Measurements from ENCODE around the gene PPP3R1.
"Not testable (repeated sequence)": the region's sequence is repeated elsewhere in the genome, so short reads cannot be mapped to it uniquely, and the experiment has no call there.

PPP3R1 gene

DNA sequence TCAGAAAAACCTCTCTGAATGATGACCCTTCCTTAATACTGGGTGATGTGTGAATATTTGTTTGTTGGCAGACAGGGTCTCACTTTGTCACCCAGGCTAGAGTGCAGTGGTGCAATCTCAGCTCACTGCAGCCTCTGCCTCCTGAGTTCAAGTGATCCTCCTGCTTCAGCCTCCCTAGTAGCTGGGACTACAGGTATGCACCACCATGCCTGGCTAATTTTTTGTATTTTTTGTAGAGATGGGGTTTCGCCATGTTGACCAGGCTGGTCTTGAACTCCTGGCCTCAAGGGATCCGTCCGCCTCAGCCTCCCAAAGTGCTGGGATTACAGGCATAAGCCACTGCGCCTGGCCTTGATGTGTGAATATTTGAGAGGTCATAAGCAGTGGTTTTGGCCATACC lies 77.1 kb downstream of the PPP3R1 start:
- 94 to 96% methylated on average over 4 of the region's 4 CpGs for WGBS, 2 experiments
- H3K4me1 ChIP-seq (ENCODE audit: control insufficient read depth, insufficient read depth, low read length); H3K27me3 ChIP-seq (ENCODE audit: control insufficient read depth, insufficient read depth, low read length, poor library complexity, severe bottlenecking); H3K4me3 ChIP-seq (ENCODE audit: insufficient read depth, low read depth, low read length); H3K27ac ChIP-seq (ENCODE audit: insufficient read depth, low read depth, low read length, poor library complexity, severe bottlenecking); H3K9me3 ChIP-seq (ENCODE audit: control insufficient read depth, low read length): not testable (repeated sequence)
- H3K36me3 ChIP-seq (ENCODE audit: control insufficient read depth, insufficient read depth, low read length), result peaks cover 14% of the 10 kb centered on the region

DNA sequence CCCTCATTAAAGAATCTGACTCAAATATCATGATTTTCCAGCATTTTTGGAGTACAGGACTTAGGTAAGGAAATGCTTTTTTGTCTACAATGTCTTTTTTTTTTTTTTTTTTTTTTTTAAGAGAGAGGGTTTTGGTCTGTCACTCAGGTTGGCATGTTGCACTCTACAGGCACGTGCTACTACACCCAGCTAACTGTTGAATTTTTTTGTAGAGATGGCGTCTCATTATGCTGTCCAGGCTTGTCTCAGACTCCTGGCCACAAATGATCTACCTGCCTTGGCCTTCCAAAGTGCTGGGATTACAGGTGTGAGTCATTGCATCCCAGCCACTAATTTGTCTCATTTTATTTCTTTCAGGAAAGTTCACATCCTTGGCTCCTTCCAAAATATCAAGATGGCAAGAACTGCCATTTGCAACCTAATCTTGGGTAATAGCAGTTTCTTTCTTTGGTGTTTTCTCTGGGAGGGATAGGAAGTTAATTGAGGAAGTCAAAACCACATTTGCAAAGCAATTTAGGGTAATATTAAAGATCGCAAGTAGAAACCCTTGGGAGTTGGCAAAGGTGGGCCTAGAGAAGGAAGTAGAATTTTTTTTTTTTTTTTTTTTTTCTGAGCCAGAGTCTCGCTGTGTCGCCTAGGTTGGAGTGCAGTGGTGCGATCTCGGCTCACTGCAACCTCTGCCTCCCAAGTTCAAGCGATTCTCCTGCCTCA lies 79.2 kb downstream of the PPP3R1 start:
- Histone ChIP-seq H3K4me1 (ENCODE audit: control insufficient read depth, insufficient read depth, low read length) (no peaks in the 10 kb centered on the region), H3K4me3 (ENCODE audit: insufficient read depth, low read depth, low read length) (no peak overlapping the region), H3K36me3 (ENCODE audit: control insufficient read depth, insufficient read depth, low read length) (peaks cover 14% of the 10 kb centered on the region), H3K27me3 (ENCODE audit: control insufficient read depth, insufficient read depth, low read length, poor library complexity, severe bottlenecking) (no peaks in the 10 kb centered on the region), H3K9me3 (ENCODE audit: control insufficient read depth, low read length) (no peaks in the 10 kb centered on the region), H3K27ac (ENCODE audit: insufficient read depth, low read depth, low read length, poor library complexity, severe bottlenecking) (no peak overlapping the region)
- 92 to 95% methylated on average over 8 of the region's 8 CpGs for WGBS, 2 experiments

DNA sequence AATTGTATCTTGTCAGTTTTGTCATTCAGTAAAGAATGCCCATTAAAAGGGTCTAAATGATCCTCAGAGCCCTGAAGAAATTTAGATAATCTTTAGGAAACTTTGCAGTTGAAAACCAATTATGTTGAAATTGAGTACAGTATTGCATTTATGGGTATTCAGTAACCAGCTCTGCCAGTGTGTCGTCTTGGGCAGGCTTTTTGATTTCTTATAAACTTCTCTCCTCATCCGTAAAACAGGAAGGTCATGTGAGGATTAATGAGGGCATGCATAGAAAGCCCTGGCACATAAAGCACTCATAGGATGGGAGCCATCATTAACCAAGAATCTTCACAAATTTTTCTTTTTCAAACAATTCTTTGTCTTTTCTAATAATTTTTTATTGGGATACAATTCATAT lies 79.8 kb downstream of the PPP3R1 start:
- no peak overlapping the region for H3K27ac ChIP-seq (ENCODE audit: insufficient read depth, low read depth, low read length, poor library complexity, severe bottlenecking)
- H3K4me1 ChIP-seq (ENCODE audit: control insufficient read depth, insufficient read depth, low read length), result no peaks in the 10 kb centered on the region
- H3K27me3 ChIP-seq (ENCODE audit: control insufficient read depth, insufficient read depth, low read length, poor library complexity, severe bottlenecking), result no peaks in the 10 kb centered on the region
- WGBS, 2 experiments, result 97 to 100% methylated on average over 1 to 2 of the region's 2 CpGs
- peaks cover 10% of the 10 kb centered on the region for H3K36me3 ChIP-seq (ENCODE audit: control insufficient read depth, insufficient read depth, low read length)
- no peaks in the 10 kb centered on the region for H3K9me3 ChIP-seq (ENCODE audit: control insufficient read depth, low read length)
- no peak overlapping the region for H3K4me3 ChIP-seq (ENCODE audit: insufficient read depth, low read depth, low read length)

DNA sequence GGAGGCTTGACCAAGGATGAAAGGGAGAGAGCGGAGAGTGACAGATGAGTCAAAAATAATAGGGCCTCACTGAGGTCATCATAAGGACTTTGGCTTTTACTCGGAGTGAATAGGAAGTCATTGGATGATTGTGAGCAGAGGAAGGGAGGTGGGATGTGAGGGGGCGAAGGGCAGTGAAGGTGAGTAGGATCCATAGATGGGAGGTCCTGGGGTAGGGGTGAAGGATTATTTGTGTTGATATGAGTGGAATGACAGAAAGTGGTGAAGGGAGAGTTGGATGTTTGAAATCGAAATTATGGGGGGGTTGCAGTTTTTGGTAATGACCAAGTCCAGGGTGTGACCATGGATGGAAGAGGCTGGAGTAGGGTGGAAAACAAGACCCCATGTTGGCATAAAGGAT lies 80.6 kb downstream of the PPP3R1 start:
- Histone ChIP-seq H3K36me3 (ENCODE audit: control insufficient read depth, insufficient read depth, low read length) (peaks cover 10% of the 10 kb centered on the region), H3K9me3 (ENCODE audit: control insufficient read depth, low read length) (no peaks in the 10 kb centered on the region), H3K27me3 (ENCODE audit: control insufficient read depth, insufficient read depth, low read length, poor library complexity, severe bottlenecking) (no peaks in the 10 kb centered on the region), H3K4me3 (ENCODE audit: insufficient read depth, low read depth, low read length) (no peak overlapping the region), H3K4me1 (ENCODE audit: control insufficient read depth, insufficient read depth, low read length) (no peaks in the 10 kb centered on the region), H3K27ac (ENCODE audit: insufficient read depth, low read depth, low read length, poor library complexity, severe bottlenecking) (no peak overlapping the region)
- 94 to 96% methylated on average over 3 of the region's 4 CpGs for WGBS, 2 experiments

DNA sequence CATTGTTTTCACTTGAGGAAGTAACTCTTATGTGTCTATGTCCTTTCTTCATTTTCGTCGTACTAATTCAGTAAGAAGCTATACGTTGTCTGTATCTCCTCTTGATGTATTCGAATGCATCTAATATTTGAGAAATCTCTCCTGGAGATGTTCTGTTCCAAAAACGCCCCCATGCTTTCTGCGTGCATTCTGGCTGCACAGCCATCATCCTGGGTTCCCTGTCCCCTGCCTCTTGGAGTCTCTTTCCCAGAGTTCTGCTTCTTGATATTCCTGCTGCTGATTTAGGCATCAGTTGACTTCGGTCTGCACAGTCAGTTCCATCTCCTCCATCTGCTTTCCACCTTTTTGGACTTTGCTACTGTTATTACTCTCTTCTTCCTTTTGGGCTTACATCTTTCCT lies 81.2 kb downstream of the PPP3R1 start:
- Histone ChIP-seq H3K27ac (ENCODE audit: insufficient read depth, low read depth, low read length, poor library complexity, severe bottlenecking) (no peak overlapping the region), H3K27me3 (ENCODE audit: control insufficient read depth, insufficient read depth, low read length, poor library complexity, severe bottlenecking) (no peaks in the 10 kb centered on the region), H3K4me1 (ENCODE audit: control insufficient read depth, insufficient read depth, low read length) (no peaks in the 10 kb centered on the region), H3K4me3 (ENCODE audit: insufficient read depth, low read depth, low read length) (no peak overlapping the region), H3K9me3 (ENCODE audit: control insufficient read depth, low read length) (no peaks in the 10 kb centered on the region), H3K36me3 (ENCODE audit: control insufficient read depth, insufficient read depth, low read length) (peaks cover 10% of the 10 kb centered on the region)
- 94 to 97% methylated on average over 7 of the region's 7 CpGs for WGBS, 2 experiments

DNA sequence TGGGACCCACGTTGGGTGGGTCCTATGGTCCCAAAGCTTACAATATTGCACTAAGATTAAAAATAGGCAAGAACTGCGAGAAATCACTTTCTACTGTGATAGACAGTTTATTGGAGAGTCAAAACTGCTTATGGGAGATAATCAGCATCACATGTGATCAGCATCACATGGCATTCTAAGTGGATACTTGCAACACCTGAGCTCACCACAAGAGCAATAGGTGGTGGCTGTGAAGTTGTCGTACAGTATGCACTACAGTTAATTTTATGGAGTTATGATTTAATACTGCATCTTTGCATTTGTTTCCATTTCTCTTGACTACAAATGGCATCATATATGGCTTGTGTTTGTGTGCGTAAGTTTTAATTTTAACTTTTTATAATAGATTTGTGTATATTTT lies 83.0 kb downstream of the PPP3R1 start:
- Histone ChIP-seq H3K4me3 (ENCODE audit: insufficient read depth, low read depth, low read length) (no peak overlapping the region), H3K36me3 (ENCODE audit: control insufficient read depth, insufficient read depth, low read length) (peaks cover 6% of the 10 kb centered on the region), H3K27ac (ENCODE audit: insufficient read depth, low read depth, low read length, poor library complexity, severe bottlenecking) (no peak overlapping the region), H3K27me3 (ENCODE audit: control insufficient read depth, insufficient read depth, low read length, poor library complexity, severe bottlenecking) (no peaks in the 10 kb centered on the region), H3K9me3 (ENCODE audit: control insufficient read depth, low read length) (no peaks in the 10 kb centered on the region), H3K4me1 (ENCODE audit: control insufficient read depth, insufficient read depth, low read length) (no peaks in the 10 kb centered on the region)
- 94 to 100% methylated on average over 2 to 3 of the region's 4 CpGs for WGBS, 2 experiments

DNA sequence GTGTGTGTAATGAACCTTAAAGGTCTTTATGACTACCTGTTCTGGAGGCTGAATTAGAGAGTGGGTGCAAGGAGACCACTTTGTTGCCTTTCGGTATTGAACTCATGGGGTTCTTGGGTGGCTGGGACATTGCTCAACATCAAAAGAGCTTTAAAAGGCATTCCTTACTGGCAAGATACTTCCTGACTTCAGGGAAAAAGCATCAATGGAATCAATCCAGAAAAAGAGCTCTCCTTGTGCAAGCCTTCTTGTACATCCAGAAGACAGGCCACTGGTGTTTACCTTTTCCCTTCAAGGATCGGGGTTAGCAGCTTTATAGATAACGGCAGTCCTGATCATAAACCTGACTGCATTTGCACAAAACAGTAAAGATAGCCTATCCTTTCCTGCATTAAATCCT lies 85.1 kb downstream of the PPP3R1 start:
- no peaks in the 10 kb centered on the region for H3K27me3 ChIP-seq (ENCODE audit: control insufficient read depth, insufficient read depth, low read length, poor library complexity, severe bottlenecking)
- no peak overlapping the region for H3K4me3 ChIP-seq (ENCODE audit: insufficient read depth, low read depth, low read length)
- H3K27ac ChIP-seq (ENCODE audit: insufficient read depth, low read depth, low read length, poor library complexity, severe bottlenecking), result no peak overlapping the region
- H3K36me3 ChIP-seq (ENCODE audit: control insufficient read depth, insufficient read depth, low read length), result peaks cover 6% of the 10 kb centered on the region
- 89 to 91% methylated on average over 3 of the region's 3 CpGs for WGBS, 2 experiments
- no peaks in the 10 kb centered on the region for H3K4me1 ChIP-seq (ENCODE audit: control insufficient read depth, insufficient read depth, low read length)
- H3K9me3 ChIP-seq (ENCODE audit: control insufficient read depth, low read length), result no peaks in the 10 kb centered on the region

DNA sequence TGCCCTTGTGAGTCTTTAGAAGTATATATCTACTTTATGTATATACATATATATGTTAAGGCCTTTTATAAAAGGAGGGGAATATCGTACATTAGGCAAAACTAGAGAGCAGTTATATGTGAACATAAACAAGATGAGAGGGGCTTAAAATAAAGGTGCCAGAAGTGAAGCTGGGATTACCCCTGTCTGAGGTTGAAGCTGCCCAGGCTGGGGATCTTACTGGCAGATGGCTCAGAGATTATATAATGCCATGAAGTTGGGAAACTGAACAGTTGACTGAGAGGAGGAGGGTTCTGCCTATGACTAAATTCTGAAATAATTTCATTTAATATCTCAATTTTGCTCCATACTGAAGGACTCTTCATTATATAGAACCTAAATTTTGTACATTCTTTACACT lies 88.7 kb downstream of the PPP3R1 start:
- no peaks in the 10 kb centered on the region for H3K9me3 ChIP-seq (ENCODE audit: control insufficient read depth, low read length)
- peaks cover 3% of the 10 kb centered on the region for H3K4me1 ChIP-seq (ENCODE audit: control insufficient read depth, insufficient read depth, low read length)
- no peaks in the 10 kb centered on the region for H3K27me3 ChIP-seq (ENCODE audit: control insufficient read depth, insufficient read depth, low read length, poor library complexity, severe bottlenecking)
- H3K4me3 ChIP-seq (ENCODE audit: insufficient read depth, low read depth, low read length), result no peak overlapping the region
- peaks cover 20% of the 10 kb centered on the region for H3K36me3 ChIP-seq (ENCODE audit: control insufficient read depth, insufficient read depth, low read length)
- no peak overlapping the region for H3K27ac ChIP-seq (ENCODE audit: insufficient read depth, low read depth, low read length, poor library complexity, severe bottlenecking)
- 95 to 100% methylated on average over 1 of the region's 1 CpG for WGBS, 2 experiments

DNA sequence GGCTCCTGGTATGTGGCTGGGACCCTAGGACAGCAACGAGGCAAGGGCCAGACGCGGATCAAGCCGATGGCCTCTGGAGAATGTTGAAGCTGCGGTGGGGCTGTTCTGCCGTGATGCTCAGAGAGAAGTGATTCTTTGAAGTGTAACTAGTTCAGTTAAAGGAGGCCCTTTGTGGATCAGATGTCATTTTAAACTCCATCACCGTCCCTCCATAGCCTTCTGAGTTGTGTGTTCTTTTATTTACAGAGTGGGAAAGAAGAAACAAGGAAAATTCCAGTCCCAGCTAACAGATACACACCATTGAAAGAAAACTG lies 94.2 kb downstream of the PPP3R1 start:
- peaks cover 7% of the 10 kb centered on the region for H3K4me1 ChIP-seq (ENCODE audit: control insufficient read depth, insufficient read depth, low read length)
- peak overlapping the region; percentile 98 for H3K27ac ChIP-seq (ENCODE audit: insufficient read depth, low read depth, low read length, poor library complexity, severe bottlenecking)
- peak overlapping the region; percentile 80 for H3K4me3 ChIP-seq (ENCODE audit: insufficient read depth, low read depth, low read length)
- WGBS, 2 experiments, result 1 to 2% methylated on average over 6 to 7 of the region's 7 CpGs
- peaks cover 15% of the 10 kb centered on the region for H3K36me3 ChIP-seq (ENCODE audit: control insufficient read depth, insufficient read depth, low read length)
- no peaks in the 10 kb centered on the region for H3K9me3 ChIP-seq (ENCODE audit: control insufficient read depth, low read length)
- H3K27me3 ChIP-seq (ENCODE audit: control insufficient read depth, insufficient read depth, low read length, poor library complexity, severe bottlenecking), result no peaks in the 10 kb centered on the region

DNA sequence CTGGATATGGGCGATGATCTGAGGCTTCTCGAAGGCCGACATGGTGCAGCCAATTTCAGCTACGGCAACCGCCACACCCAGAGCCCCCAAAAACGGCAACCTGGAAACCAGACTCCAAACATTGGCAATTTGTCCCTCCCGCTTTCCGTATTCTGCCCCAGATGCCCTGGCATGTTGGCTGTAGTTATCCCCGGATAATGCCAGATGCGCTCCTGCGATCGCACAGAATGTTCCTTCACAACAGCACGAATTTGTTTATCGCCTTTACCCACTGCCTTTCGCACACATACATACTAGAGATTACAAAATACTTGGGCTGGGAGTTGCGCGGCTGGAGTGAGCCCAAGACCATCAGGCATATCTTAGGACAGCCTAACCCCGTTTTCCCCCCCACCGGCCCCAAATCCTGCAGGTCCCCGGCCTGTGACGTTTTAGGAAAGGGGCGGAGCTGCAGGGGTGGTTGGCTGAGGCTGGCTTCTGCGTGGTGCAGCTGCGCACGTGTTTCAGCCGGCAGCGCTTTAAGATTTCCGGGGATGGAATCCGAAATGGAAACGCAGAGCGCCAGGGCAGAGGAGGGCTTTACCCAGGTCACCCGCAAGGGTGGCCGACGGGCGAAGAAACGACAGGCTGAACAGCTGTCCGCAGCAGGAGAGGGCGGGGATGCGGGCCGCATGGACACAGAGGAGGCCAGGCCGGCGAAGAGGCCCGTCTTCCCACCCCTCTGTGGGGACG lies 94.8 kb downstream of the PPP3R1 start, which contains the start of gene PNO1:
PNO1 (plus strand) TSS at position 487 of the 732 bp plus-strand sequence; CDS start at position 534, 47 bp downstream.
- peaks cover 7% of the 10 kb centered on the region for H3K4me1 ChIP-seq (ENCODE audit: control insufficient read depth, insufficient read depth, low read length)
- no peaks in the 10 kb centered on the region for H3K27me3 ChIP-seq (ENCODE audit: control insufficient read depth, insufficient read depth, low read length, poor library complexity, severe bottlenecking)
- H3K4me3 ChIP-seq (ENCODE audit: insufficient read depth, low read depth, low read length), result peak within 1 kb of the TSS; percentile 80
- peak within 1 kb of the TSS; percentile 98 for H3K27ac ChIP-seq (ENCODE audit: insufficient read depth, low read depth, low read length, poor library complexity, severe bottlenecking)
- H3K36me3 ChIP-seq (ENCODE audit: control insufficient read depth, insufficient read depth, low read length), result peaks cover 15% of the 10 kb centered on the region
- H3K9me3 ChIP-seq (ENCODE audit: control insufficient read depth, low read length), result no peaks in the 10 kb centered on the region
- 0% methylated on average over 44 of the region's 44 CpGs for WGBS, 2 experiments

All from ectodermal cell (in vitro differentiated cells).